KOPT-K1 (cell line): Measurements from ENCODE around the gene ADCY5.
"Not testable (repeated sequence)": the region's sequence is repeated elsewhere in the genome, so short reads cannot be mapped to it uniquely, and the experiment has no call there.

Experiments used
- H3K27ac ChIP-seq: fragments of 200-600 bp; sonication (generic); 2 replicates; pipeline ENCODE4 v1.5.1; 2016; ENCODE audit warnings: antibody characterized with exemption, mild to moderate bottlenecking, low read depth, low read length; ENCODE audit not compliant: poor library complexity, severe bottlenecking
- H3K36me3 ChIP-seq: fragments of 200-600 bp; sonication (generic); 2 replicates; pipeline ENCODE4 v1.5.1; 2017; ENCODE audit warnings: antibody characterized with exemption, mild to moderate bottlenecking, low read length, moderate library complexity; ENCODE audit not compliant: insufficient read depth
- H3K9me3 ChIP-seq: fragments of 200-600 bp; sonication (generic); 2 replicates; pipeline ENCODE4 v1.5.1; 2017; ENCODE audit warnings: antibody characterized with exemption, low read length, mild to moderate bottlenecking; ENCODE audit not compliant: insufficient read depth, poor library complexity, severe bottlenecking

The ADCY5 gene

DNA sequence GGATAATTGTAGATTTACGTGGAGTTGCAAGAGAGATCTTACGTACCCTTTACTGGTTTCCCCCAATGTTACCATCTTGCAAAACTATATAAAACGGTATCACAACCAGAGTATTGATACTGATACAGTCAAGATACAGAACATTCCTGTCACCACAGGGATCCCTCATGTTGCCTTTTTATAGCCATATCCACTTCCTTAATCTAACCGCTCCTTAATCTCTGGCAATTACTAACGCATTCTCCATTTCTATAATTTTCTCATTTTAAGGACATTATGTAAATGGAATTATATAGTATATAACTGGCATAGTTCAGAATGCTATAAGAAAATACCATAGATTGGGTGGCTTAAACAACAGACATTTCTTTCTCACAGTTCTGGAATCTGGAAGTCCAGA is 186.0 kb downstream of the ADCY5 start:
- Histone ChIP-seq H3K27ac (no peak overlapping the region), H3K9me3 (no peaks in the 10 kb centered on the region)

DNA sequence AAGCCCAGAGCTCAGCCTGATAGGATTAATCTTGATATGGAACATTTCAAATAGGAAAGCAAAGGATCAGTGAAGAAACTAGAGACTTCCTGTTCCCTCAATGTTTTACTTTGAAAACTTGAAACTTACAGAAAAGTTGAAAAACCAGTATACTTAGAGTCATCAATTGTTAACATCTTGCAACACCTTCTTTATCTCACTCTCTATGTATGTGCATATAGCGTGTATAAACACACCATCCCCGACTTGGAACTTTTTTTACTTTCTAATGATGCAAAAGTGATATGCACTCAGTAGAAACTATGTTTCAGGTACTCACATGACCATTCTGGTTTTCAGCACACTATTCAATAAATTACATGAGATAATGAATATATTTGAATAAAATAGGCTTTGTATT is 186.7 kb downstream of the ADCY5 start:
- Histone ChIP-seq H3K36me3 (peaks cover 15% of the 10 kb centered on the region), H3K9me3 (no peaks in the 10 kb centered on the region), H3K27ac (no peak overlapping the region)

More for the DNA sequence above, 186.0 kb downstream of the ADCY5 start:
- H3K36me3 ChIP-seq = peaks cover 15% of the 10 kb centered on the region

DNA sequence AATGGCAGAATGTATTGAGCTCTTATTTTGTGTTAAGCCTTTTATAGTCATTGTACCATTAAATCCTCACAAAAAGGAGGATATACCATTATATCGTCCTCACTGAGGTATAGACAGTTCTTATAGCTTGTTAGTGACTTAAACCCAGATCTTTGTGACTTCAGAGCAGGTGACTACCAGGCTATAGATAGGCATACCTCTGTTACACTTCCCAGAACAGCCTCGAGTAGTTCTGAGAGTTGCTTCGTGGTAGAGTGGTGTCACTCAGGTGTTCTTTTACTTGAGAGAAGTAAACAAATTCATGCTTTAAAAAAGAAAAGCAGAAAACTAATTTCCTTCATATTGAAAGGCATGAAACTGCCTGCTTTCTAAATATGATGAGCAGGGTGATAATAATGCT is 187.2 kb downstream of the ADCY5 start:
- H3K27ac ChIP-seq = no peak overlapping the region
- peaks cover 15% of the 10 kb centered on the region for H3K36me3 ChIP-seq
- H3K9me3 ChIP-seq = no peaks in the 10 kb centered on the region

DNA sequence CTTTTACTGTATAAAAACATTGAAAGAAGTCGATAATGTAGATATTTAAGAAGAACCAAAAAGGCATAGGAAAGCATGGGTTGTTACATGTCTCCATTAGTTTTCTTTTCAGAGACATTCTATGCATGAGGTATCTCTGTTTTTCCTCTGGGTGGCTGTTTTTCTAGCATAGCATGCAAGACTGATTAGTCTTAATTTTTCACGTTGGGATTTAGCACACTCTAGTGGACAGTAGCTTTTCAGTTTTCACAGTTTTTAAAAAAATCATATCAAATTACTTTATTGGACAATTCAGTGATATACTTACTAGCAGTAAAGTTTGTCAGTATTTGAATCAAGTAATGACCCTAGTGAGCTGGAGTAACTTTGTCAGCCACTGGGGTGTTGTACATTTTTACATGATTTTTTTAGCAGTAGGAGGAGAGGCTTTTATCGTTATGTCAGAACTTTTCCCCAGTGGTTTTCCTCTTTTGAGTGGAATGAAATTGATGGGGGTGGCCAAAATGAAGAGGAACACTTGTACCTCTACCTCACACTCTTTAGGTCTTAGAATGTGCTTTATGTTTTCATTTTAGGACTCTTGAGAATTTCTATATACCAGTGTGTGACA is 190.0 kb downstream of the ADCY5 start:
- no peaks in the 10 kb centered on the region for H3K36me3 ChIP-seq
- no peak overlapping the region for H3K27ac ChIP-seq
- no peaks in the 10 kb centered on the region for H3K9me3 ChIP-seq

DNA sequence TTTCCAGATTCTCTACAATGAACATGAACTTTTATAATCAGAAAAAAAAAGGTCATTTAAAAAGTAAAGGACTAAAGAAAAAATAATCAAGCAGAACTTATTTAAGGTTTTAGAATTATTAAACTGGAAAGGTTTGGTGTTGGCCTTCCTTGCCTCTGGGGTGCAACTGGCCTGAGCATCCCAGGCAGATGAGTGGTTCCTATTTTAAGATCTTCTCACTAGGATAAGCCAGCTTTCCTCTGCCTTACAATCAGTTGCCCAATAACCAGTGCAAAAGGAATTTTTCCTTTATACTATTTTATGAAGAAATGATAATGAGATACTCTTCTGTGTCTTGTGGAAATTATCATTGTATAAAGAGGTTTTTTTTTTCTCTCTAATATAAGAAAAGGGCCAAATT is 190.5 kb downstream of the ADCY5 start:
- no peaks in the 10 kb centered on the region for H3K9me3 ChIP-seq
- H3K27ac ChIP-seq = no peak overlapping the region
- no peaks in the 10 kb centered on the region for H3K36me3 ChIP-seq

DNA sequence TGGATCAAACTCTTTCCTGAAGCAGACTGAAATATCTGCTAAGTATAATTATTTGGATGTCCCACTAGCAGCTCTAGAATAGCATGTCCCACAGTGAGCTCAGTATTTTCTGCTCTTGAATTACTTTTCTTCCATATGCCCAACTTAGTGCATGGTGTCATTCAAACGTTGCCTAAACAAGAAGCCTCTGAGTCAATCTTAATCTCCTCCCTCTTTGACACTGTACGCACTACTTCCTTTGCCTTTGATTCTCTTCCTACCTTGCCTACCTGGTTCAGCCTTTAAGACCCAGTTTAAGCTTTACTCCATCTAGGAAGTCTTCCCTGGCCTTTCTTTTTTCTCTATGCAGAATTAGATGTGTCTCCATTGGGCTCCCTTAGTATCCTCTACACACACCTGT is 192.6 kb downstream of the ADCY5 start:
- H3K36me3 ChIP-seq = 0 out of 2 replicates have a peak, but pooled peaks cover 5% of the 10 kb centered on the region
- no peak overlapping the region for H3K27ac ChIP-seq
- H3K9me3 ChIP-seq = no peaks in the 10 kb centered on the region

DNA sequence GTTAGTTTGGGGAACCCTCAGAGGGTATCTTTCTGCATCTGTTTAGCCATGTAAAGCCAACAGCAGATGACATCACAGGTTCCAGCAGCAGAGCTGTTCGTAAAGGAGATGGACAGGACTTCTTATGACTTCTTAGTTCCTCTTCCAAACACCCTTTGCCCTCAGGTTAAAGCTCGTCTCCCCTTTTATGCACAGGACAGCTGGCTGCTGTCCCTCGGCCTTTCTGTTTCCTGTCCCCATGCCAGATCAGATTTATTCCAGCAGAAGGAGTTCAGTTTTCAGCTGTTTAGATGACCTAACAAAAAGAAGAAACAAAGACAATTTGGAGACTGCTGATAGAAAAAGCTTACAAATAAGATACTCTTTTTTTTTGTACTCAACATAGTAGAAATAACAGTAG is 202.0 kb downstream of the ADCY5 start:
- no peak overlapping the region for H3K27ac ChIP-seq
- peaks cover 44% of the 10 kb centered on the region for H3K36me3 ChIP-seq
- no peaks in the 10 kb centered on the region for H3K9me3 ChIP-seq

DNA sequence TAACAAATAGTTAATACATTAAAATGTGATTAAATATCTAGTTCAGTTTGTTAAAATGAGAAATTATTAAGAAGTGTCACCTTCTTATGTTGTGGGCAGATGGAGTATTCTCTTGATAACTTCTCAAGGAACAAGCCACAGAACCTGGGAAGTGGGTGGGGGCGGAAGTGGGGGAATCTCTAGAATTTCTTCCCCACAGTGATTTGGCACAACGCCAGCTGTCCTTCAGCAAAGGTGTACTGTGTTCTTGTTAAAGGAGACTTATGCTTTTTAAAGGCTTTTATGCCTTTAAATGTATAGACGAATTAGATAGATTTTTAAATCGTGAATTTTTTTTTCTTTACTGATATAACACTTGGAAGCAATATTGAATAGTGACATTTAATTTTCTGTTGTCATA is 204.8 kb downstream of the ADCY5 start:
- Histone ChIP-seq H3K9me3 (peaks cover 6% of the 10 kb centered on the region), H3K36me3 (peaks cover 54% of the 10 kb centered on the region), H3K27ac (no peak overlapping the region)

DNA sequence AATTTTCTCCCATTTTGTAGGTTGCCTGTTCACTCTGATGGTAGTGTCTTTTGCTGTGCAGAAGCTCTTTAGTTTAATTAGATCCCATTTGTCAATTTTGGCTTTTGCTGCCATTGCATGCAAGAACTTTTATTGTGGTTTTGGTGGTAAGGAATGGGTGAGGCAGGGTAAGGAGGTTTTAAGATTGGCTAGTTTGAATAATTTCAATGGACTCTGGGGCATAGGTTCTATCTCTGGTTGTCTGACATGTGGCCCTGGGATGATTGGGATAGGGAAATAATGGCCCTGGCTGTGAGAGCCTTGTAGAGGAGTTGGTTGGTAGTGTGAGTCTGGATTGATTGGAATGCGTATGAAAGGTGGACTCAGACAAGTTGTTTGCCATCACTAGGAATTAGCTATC is 209.1 kb downstream of the ADCY5 start:
- Histone ChIP-seq H3K27ac (no peak overlapping the region), H3K36me3 (peaks cover 17% of the 10 kb centered on the region; the same call in 1 of the 2 replicates), H3K9me3 (peaks cover 6% of the 10 kb centered on the region)

DNA sequence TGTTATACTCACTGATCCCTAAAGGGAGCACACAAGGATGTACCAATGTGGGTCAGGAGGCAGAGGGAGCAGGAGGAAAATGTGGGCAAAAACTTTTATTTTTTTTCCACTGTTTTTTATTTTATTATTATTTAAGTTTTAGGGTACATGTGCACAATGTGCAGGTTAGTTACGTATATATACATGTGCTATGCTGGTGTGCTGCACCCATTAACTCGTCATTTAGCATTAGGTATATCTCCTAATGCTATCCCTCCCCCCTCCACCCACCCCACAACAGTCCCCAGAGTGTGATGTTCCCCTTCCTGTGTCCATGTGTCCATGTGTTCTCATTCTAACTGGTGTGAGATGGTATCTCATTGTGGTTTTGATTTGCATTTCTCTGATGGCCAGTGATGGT is 209.7 kb downstream of the ADCY5 start:
- not testable (repeated sequence) for H3K27ac ChIP-seq, H3K9me3 ChIP-seq
- peaks cover 17% of the 10 kb centered on the region for H3K36me3 ChIP-seq

DNA sequence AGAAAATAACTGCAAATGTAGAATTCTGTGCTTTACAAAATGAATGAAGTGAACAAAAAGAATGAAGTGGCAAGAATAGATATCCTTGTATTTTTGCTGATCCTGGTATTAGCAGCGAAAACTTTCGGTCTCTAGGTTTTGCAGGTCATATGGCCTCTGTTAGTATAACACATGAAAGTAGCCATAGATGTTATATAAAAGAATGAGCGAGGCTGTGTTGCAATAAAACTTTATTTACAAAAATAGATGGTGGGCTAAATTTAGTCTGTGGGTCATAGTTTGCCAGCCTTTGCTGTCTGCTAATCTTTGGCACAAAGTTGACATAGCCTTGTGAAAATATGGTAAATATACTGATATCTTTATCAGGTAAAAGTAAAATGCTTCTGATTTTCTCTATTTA is 212.0 kb downstream of the ADCY5 start:
- Histone ChIP-seq H3K27ac (no peak overlapping the region), H3K9me3 (peaks cover 6% of the 10 kb centered on the region), H3K36me3 (peaks cover 25% of the 10 kb centered on the region)
